ENCODE data around the gene WNK2.

GRCh38 chr9:93184432-93185265 is 710 bp downstream of the WNK2 start:
- TF ChIP-seq CTCF (conservative IDR thresholded peaks at IDR 0.05; ENCODE audit: low read depth, low read length) (no peak), POLR2A (IDR thresholded peaks at IDR 0.05; ENCODE audit: low read depth, low read length) (no peak), CEBPB (IDR thresholded peaks at IDR 0.05; ENCODE audit: low read depth, low read length) (no peak), RAD21 (IDR thresholded peaks at IDR 0.05; ENCODE audit: low read length) (no peak), ELK1 (IDR thresholded peaks at IDR 0.05; ENCODE audit: borderline replicate concordance, low read depth, low read length) (no peak), SMC3 (IDR thresholded peaks at IDR 0.05; ENCODE audit: low read depth, low read length) (no peak), MXI1 (IDR thresholded peaks at IDR 0.05; ENCODE audit: borderline replicate concordance, low read depth, low read length) (no peak), USF2 (IDR thresholded peaks at IDR 0.05; ENCODE audit: low read depth, low read length) (no peak), NFE2L2 (IDR thresholded peaks at IDR 0.05; ENCODE audit: low read depth, low read length) (no peak), RFX5 (IDR thresholded peaks at IDR 0.05; ENCODE audit: low read depth, low read length) (no peak), CHD1 (IDR thresholded peaks at IDR 0.05; ENCODE audit: low read depth, low read length) (no peak), MAFK (IDR thresholded peaks at IDR 0.05; ENCODE audit: low read depth, low read length) (no peak)

Measured in IMR-90 (cell line).